HEK293 (cell line): ENCODE measurements around the gene COX7A1.

Source experiments
- GFI1B ChIP-seq: fragments of 450-650 bp; formaldehyde crosslinking; IDR thresholded peaks from 2 replicates; pipeline ENCODE4 v1.5.1; 2016; ENCODE audit warnings: missing biosample characterization, missing genetic modification characterization
- GLIS2 ChIP-seq: fragments of 450-650 bp; formaldehyde crosslinking; IDR thresholded peaks from 2 replicates; pipeline ENCODE4 v1.5.1; 2016; ENCODE audit warnings: missing biosample characterization, missing genetic modification characterization
- MYNN ChIP-seq: fragments of 450-650 bp; formaldehyde crosslinking; IDR thresholded peaks from 2 replicates; pipeline ENCODE4 v1.5.1; 2016; ENCODE audit warnings: missing biosample characterization, missing genetic modification characterization, borderline replicate concordance
- SP7 ChIP-seq: fragments of 450-650 bp; formaldehyde crosslinking; IDR thresholded peaks from 2 replicates; pipeline ENCODE4 v1.5.1; 2016; ENCODE audit warnings: missing biosample characterization, missing genetic modification characterization
- TCF7L2 ChIP-seq: IDR thresholded peaks from 2 replicates; pipeline ENCODE4 v1.6.1; 2011; ENCODE audit warnings: low read depth, mild to moderate bottlenecking, inconsistent platforms, low read length, moderate library complexity, borderline replicate concordance
- TSHZ1 ChIP-seq: fragments of 450-650 bp; formaldehyde crosslinking; IDR thresholded peaks from 2 replicates; pipeline ENCODE4 v1.5.1; 2016; ENCODE audit warnings: missing biosample characterization, missing genetic modification characterization, borderline replicate concordance
- ZBTB20 ChIP-seq: fragments of 450-650 bp; formaldehyde crosslinking; IDR thresholded peaks from 2 replicates; pipeline ENCODE4 v1.5.1; 2016; ENCODE audit warnings: missing biosample characterization, missing genetic modification characterization
- ZBTB8A ChIP-seq: fragments of 450-650 bp; formaldehyde crosslinking; IDR thresholded peaks from 2 replicates; pipeline ENCODE4 v1.5.1; 2016; ENCODE audit warnings: missing biosample characterization, missing genetic modification characterization
- ZEB2 ChIP-seq: fragments of 450-650 bp; formaldehyde crosslinking; IDR thresholded peaks from 2 replicates; pipeline ENCODE4 v1.5.1; 2016; ENCODE audit warnings: missing biosample characterization, missing genetic modification characterization
- ZFP41 ChIP-seq: fragments of 450-650 bp; formaldehyde crosslinking; IDR thresholded peaks from 2 replicates; pipeline ENCODE4 v1.5.1; 2016; ENCODE audit warnings: missing biosample characterization, missing genetic modification characterization, borderline replicate concordance
- ZNF223 ChIP-seq: fragments of 450-650 bp; formaldehyde crosslinking; IDR thresholded peaks from 2 replicates; pipeline ENCODE4 v1.5.1; 2016; ENCODE audit warnings: missing biosample characterization, missing genetic modification characterization
- ZNF404 ChIP-seq: fragments of 450-650 bp; formaldehyde crosslinking; IDR thresholded peaks from 2 replicates; pipeline ENCODE4 v1.5.1; 2017; ENCODE audit warnings: missing biosample characterization, missing genetic modification characterization
- ZNF510 ChIP-seq: fragments of 450-650 bp; formaldehyde crosslinking; IDR thresholded peaks from 2 replicates; pipeline ENCODE4 v1.5.1; 2018; ENCODE audit warnings: mild to moderate bottlenecking, missing genetic modification characterization, missing biosample characterization; ENCODE audit not compliant: insufficient replicate concordance
- ZNF518A ChIP-seq: fragments of 450-650 bp; formaldehyde crosslinking; conservative IDR thresholded peaks from 2 replicates; pipeline ENCODE4 v1.5.1; 2016; ENCODE audit warnings: low read depth, missing biosample characterization, missing genetic modification characterization
- ZNF530 ChIP-seq: fragments of 450-650 bp; formaldehyde crosslinking; IDR thresholded peaks from 2 replicates; pipeline ENCODE4 v1.5.1; 2016; ENCODE audit warnings: low read depth, missing biosample characterization, missing genetic modification characterization
- ZNF645 ChIP-seq: fragments of 450-650 bp; formaldehyde crosslinking; IDR thresholded peaks from 2 replicates; pipeline ENCODE4; 2016; ENCODE audit warnings: missing biosample characterization, missing genetic modification characterization
- ZNF670 ChIP-seq: fragments of 450-650 bp; formaldehyde crosslinking; IDR thresholded peaks from 2 replicates; pipeline ENCODE4 v1.5.1; 2016; ENCODE audit warnings: missing biosample characterization, missing genetic modification characterization, low read depth
- ZNF76 ChIP-seq: fragments of 450-650 bp; formaldehyde crosslinking; IDR thresholded peaks from 2 replicates; pipeline ENCODE4; 2016; ENCODE audit warnings: low read depth, missing biosample characterization, missing genetic modification characterization, borderline replicate concordance
- ZNF768 ChIP-seq: fragments of 450-650 bp; formaldehyde crosslinking; IDR thresholded peaks from 2 replicates; pipeline ENCODE4 v1.5.1; 2018; ENCODE audit warnings: missing biosample characterization, mild to moderate bottlenecking, missing genetic modification characterization
- ZNF791 ChIP-seq: fragments of 450-650 bp; formaldehyde crosslinking; IDR thresholded peaks from 2 replicates; pipeline ENCODE4 v1.5.1; 2016; ENCODE audit warnings: missing biosample characterization, missing genetic modification characterization
- ZXDB ChIP-seq: fragments of 450-650 bp; formaldehyde crosslinking; IDR thresholded peaks from 2 replicates; pipeline ENCODE4 v1.5.1; 2016; ENCODE audit warnings: missing biosample characterization, missing genetic modification characterization
- TF ChIP-seq, protein P1 (sequence below): fragments of 450-650 bp; formaldehyde crosslinking; IDR thresholded peaks from 2 replicates; pipeline ENCODE4 v1.5.1; 2017; ENCODE audit warnings: missing biosample characterization, missing genetic modification characterization
- TF ChIP-seq, protein P2 (sequence below): fragments of 450-650 bp; formaldehyde crosslinking; IDR thresholded peaks from 2 replicates; pipeline ENCODE4 v1.5.1; 2016; ENCODE audit warnings: missing biosample characterization, missing genetic modification characterization

Gene COX7A1

DNA sequence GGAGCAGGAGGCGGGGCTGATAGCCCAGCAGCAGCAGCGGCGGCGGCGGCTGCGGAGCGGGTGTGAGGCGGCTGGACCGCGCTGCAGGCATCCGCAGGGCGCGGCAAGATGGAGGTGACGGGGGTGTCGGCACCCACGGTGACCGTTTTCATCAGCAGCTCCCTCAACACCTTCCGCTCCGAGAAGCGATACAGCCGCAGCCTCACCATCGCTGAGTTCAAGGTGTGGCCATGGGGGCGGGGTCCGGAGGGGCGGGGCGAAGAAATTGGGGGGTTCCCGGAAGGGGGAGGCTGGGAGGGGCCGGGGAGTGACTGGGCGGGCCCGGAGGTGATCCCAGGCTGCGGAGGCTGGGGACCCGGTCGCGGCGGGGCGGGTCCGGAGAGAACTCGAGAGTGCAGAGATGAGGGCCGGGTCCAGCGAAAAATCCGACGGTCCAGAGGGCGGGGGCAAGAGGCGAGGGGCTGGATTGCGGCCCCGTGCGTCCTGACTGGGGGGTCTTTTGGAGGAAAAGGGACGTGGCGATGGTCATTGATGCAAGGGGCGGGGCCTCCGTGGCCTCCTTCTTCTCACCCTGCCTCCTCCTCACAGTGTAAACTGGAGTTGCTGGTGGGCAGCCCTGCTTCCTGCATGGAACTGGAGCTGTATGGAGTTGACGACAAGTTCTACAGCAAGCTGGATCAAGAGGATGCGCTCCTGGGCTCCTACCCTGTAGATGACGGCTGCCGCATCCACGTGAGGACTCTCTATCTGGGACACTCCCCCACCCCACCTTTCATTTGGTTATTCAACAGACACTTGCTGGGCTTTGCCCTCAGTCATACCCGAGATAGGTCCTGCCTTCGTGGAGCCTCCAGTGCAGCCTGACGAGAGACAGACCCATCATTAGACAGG lies 36.5 kb downstream of the COX7A1 start, which contains the start of gene TBCB (continued):
- no peak for TF ChIP-seq TSHZ1
- no peak for TF ChIP-seq ZNF223
- TF ChIP-seq, protein P1, sequence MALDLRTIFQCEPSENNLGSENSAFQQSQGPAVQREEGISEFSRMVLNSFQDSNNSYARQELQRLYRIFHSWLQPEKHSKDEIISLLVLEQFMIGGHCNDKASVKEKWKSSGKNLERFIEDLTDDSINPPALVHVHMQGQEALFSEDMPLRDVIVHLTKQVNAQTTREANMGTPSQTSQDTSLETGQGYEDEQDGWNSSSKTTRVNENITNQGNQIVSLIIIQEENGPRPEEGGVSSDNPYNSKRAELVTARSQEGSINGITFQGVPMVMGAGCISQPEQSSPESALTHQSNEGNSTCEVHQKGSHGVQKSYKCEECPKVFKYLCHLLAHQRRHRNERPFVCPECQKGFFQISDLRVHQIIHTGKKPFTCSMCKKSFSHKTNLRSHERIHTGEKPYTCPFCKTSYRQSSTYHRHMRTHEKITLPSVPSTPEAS = no peak
- TF ChIP-seq ZNF768 = no peak
- peak; percentile 62 for TF ChIP-seq ZXDB (tag by site-specific recombination)
- no peak for TF ChIP-seq ZNF530 (tag by site-specific recombination)
- no peak for TF ChIP-seq TCF7L2
- TF ChIP-seq, protein P2, sequence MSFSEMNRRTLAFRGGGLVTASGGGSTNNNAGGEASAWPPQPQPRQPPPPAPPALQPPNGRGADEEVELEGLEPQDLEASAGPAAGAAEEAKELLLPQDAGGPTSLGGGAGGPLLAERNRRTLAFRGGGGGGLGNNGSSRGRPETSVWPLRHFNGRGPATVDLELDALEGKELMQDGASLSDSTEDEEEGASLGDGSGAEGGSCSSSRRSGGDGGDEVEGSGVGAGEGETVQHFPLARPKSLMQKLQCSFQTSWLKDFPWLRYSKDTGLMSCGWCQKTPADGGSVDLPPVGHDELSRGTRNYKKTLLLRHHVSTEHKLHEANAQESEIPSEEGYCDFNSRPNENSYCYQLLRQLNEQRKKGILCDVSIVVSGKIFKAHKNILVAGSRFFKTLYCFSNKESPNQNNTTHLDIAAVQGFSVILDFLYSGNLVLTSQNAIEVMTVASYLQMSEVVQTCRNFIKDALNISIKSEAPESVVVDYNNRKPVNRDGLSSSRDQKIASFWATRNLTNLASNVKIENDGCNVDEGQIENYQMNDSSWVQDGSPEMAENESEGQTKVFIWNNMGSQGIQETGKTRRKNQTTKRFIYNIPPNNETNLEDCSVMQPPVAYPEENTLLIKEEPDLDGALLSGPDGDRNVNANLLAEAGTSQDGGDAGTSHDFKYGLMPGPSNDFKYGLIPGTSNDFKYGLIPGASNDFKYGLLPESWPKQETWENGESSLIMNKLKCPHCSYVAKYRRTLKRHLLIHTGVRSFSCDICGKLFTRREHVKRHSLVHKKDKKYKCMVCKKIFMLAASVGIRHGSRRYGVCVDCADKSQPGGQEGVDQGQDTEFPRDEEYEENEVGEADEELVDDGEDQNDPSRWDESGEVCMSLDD (tag by site-specific recombination) = peak; percentile 98
- TF ChIP-seq ZFP41 (tag by site-specific recombination) = no peak
- peak; percentile 69; the same call in 1 of the 2 replicates for TF ChIP-seq ZNF76
- no peak for TF ChIP-seq ZNF510
- TF ChIP-seq SP7 (tag by site-specific recombination) = peak; percentile 53
- TF ChIP-seq ZEB2 = peak; percentile 68
- TF ChIP-seq MYNN (tag by site-specific recombination) = no peak
- TF ChIP-seq GFI1B (tag by site-specific recombination) = no peak
- TF ChIP-seq ZBTB8A (tag by site-specific recombination) = peak; percentile 98
- TF ChIP-seq ZNF670 (tag by site-specific recombination) = no peak
- TF ChIP-seq ZNF518A (tag by site-specific recombination) = no peak
- TF ChIP-seq ZNF645 (tag by site-specific recombination) = no peak
- no peak for TF ChIP-seq ZNF791 (tag by site-specific recombination)
- TF ChIP-seq ZBTB20 (tag by site-specific recombination) = peak; percentile 84; the same call in 1 of the 2 replicates
- TF ChIP-seq ZNF404 (tag by site-specific recombination) = no peak
- peak; percentile 91 for TF ChIP-seq GLIS2 (tag by site-specific recombination)
